Measurements from ENCODE around the gene ENDOG.
A peak's percentile ranks its signal among the peaks of the same experiment; 100 is the strongest.
"Not testable (repeated sequence)": the region's sequence is repeated elsewhere in the genome, so short reads cannot be mapped to it uniquely, and the experiment has no call there.

Gene ENDOG

GRCh38 chr9:128829477-128830251, 11.4 kb downstream of the ENDOG start, which contains the start of gene SPOUT1:
SPOUT1 (minus strand) TSS chr9:128829794; CDS start chr9:128829780, 14 bp downstream.
- DNase-seq = peak; percentile 94

GRCh38 chr9:128833696-128834095, 15.4 kb downstream of the ENDOG start:
- DNase-seq = no peak

GRCh38 chr9:128835246-128836210, 17.2 kb downstream of the ENDOG start:
- no peak for DNase-seq

GRCh38 chr9:128836509-128837145, 18.3 kb downstream of the ENDOG start:
- DNase-seq = no peak

- no peak for DNase-seq
Measured at GRCh38 chr9:128838338-128838737, 20.0 kb downstream of the ENDOG start.

GRCh38 chr9:128840524-128840923, 22.2 kb downstream of the ENDOG start:
- no peak for DNase-seq

GRCh38 chr9:128841694-128842492, 23.6 kb downstream of the ENDOG start:
- DNase-seq = no peak

- not testable (repeated sequence) for DNase-seq
Measured at GRCh38 chr9:128843171-128843570, 24.9 kb downstream of the ENDOG start.

GRCh38 chr9:128845186-128845931, 27.1 kb downstream of the ENDOG start:
- DNase-seq = peak; percentile 67

- DNase-seq = no peak
Measured at GRCh38 chr9:128846680-128847030, 28.4 kb downstream of the ENDOG start.

GRCh38 chr9:128847803-128848202, 29.5 kb downstream of the ENDOG start:
- no peak for DNase-seq

GRCh38 chr9:128851024-128851423, 32.7 kb downstream of the ENDOG start:
- DNase-seq = not testable (repeated sequence)

- not testable (repeated sequence) for DNase-seq
Measured at GRCh38 chr9:128851779-128852600, 33.7 kb downstream of the ENDOG start.

GRCh38 chr9:128852646-128853045, 34.3 kb downstream of the ENDOG start:
- not testable (repeated sequence) for DNase-seq

- DNase-seq = not testable (repeated sequence)
Measured at GRCh38 chr9:128854454-128854853, 36.2 kb downstream of the ENDOG start.

- not testable (repeated sequence) for DNase-seq
Measured at GRCh38 chr9:128858476-128858875, 40.2 kb downstream of the ENDOG start.

- DNase-seq = no peak
Measured at GRCh38 chr9:128860937-128861336, 42.6 kb downstream of the ENDOG start.

- no peak for DNase-seq
Measured at GRCh38 chr9:128861501-128861900, 43.2 kb downstream of the ENDOG start.

- no peak for DNase-seq
Measured at GRCh38 chr9:128862401-128862851, 44.1 kb downstream of the ENDOG start.

- DNase-seq = no peak
Measured at GRCh38 chr9:128863647-128864046, 45.3 kb downstream of the ENDOG start.

Data from 8988T (cell line).